ENCODE measurements around the gene WAC.

Gene WAC

GRCh38 chr10:28577506-28577905 lies 44.6 kb downstream of the WAC start:
- H3K36me3 ChIP-seq (ENCODE audit: control insufficient read depth in 1 of 2, insufficient read depth in 2 of 2, low read length in 2 of 2): peaks cover 0 to 11% of the 10 kb centered on the region in 2 donors
- H3K9me3 ChIP-seq (ENCODE audit: control insufficient read depth in 1 of 2, low read length in 2 of 2): no peaks in the 10 kb centered on the region
- no peak overlapping the region for H3K27ac ChIP-seq (ENCODE audit: low read depth, low read length)
- no peak overlapping the region for H3K9ac ChIP-seq (ENCODE audit: low read depth in 1 of 2, low read length in 2 of 2)
- peaks cover 0 to 19% of the 10 kb centered on the region in 2 donors for H3K4me1 ChIP-seq (ENCODE audit: control insufficient read depth in 1 of 2, insufficient read depth in 2 of 2, low read length in 2 of 2)
- no peak overlapping the region for H3K4me3 ChIP-seq (ENCODE audit: low read depth in 1 of 2, low read length in 2 of 2)
- no peaks in the 10 kb centered on the region for H3K27me3 ChIP-seq (ENCODE audit: control insufficient read depth in 1 of 2, insufficient read depth in 2 of 2, low read length in 2 of 2)

- H3K27ac ChIP-seq (ENCODE audit: low read depth, low read length): no peak overlapping the region
- no peak overlapping the region for H3K4me3 ChIP-seq (ENCODE audit: low read depth in 1 of 2, low read length in 2 of 2)
- H3K4me1 ChIP-seq (ENCODE audit: control insufficient read depth in 1 of 2, insufficient read depth in 2 of 2, low read length in 2 of 2): peaks cover 0 to 19% of the 10 kb centered on the region in 2 donors
- peaks cover 0 to 7% of the 10 kb centered on the region in 2 donors for H3K36me3 ChIP-seq (ENCODE audit: control insufficient read depth in 1 of 2, insufficient read depth in 2 of 2, low read length in 2 of 2)
- no peak overlapping the region for H3K9ac ChIP-seq (ENCODE audit: low read depth in 1 of 2, low read length in 2 of 2)
- no peaks in the 10 kb centered on the region for H3K9me3 ChIP-seq (ENCODE audit: control insufficient read depth in 1 of 2, low read length in 2 of 2)
- no peaks in the 10 kb centered on the region for H3K27me3 ChIP-seq (ENCODE audit: control insufficient read depth in 1 of 2, insufficient read depth in 2 of 2, low read length in 2 of 2)
These were observed 45.5 kb downstream of the WAC start for GRCh38 chr10:28578454-28578853.

GRCh38 chr10:28580825-28581224 lies 47.9 kb downstream of the WAC start:
- H3K27ac ChIP-seq (ENCODE audit: low read depth, low read length): no peak overlapping the region
- peaks cover 0 to 23% of the 10 kb centered on the region in 2 donors for H3K4me1 ChIP-seq (ENCODE audit: control insufficient read depth in 1 of 2, insufficient read depth in 2 of 2, low read length in 2 of 2)
- peaks cover 6 to 21% of the 10 kb centered on the region in 2 donors for H3K36me3 ChIP-seq (ENCODE audit: control insufficient read depth in 1 of 2, insufficient read depth in 2 of 2, low read length in 2 of 2)
- no peak overlapping the region for H3K4me3 ChIP-seq (ENCODE audit: low read depth in 1 of 2, low read length in 2 of 2)
- no peak overlapping the region for H3K9ac ChIP-seq (ENCODE audit: low read depth in 1 of 2, low read length in 2 of 2)
- no peaks in the 10 kb centered on the region for H3K9me3 ChIP-seq (ENCODE audit: control insufficient read depth in 1 of 2, low read length in 2 of 2)
- H3K27me3 ChIP-seq (ENCODE audit: control insufficient read depth in 1 of 2, insufficient read depth in 2 of 2, low read length in 2 of 2): no peaks in the 10 kb centered on the region

- peaks cover 6 to 21% of the 10 kb centered on the region in 2 donors for H3K36me3 ChIP-seq (ENCODE audit: control insufficient read depth in 1 of 2, insufficient read depth in 2 of 2, low read length in 2 of 2)
- no peak overlapping the region for H3K9ac ChIP-seq (ENCODE audit: low read depth in 1 of 2, low read length in 2 of 2)
- no peaks in the 10 kb centered on the region for H3K9me3 ChIP-seq (ENCODE audit: control insufficient read depth in 1 of 2, low read length in 2 of 2)
- H3K27ac ChIP-seq (ENCODE audit: low read depth, low read length): no peak overlapping the region
- peaks cover 6 to 27% of the 10 kb centered on the region in 2 donors for H3K4me1 ChIP-seq (ENCODE audit: control insufficient read depth in 1 of 2, insufficient read depth in 2 of 2, low read length in 2 of 2)
- no peak overlapping the region for H3K4me3 ChIP-seq (ENCODE audit: low read depth in 1 of 2, low read length in 2 of 2)
- no peaks in the 10 kb centered on the region for H3K27me3 ChIP-seq (ENCODE audit: control insufficient read depth in 1 of 2, insufficient read depth in 2 of 2, low read length in 2 of 2)
These were observed 49.0 kb downstream of the WAC start for GRCh38 chr10:28581916-28582315.

GRCh38 chr10:28585076-28585475 lies 52.2 kb downstream of the WAC start:
- H3K9me3 ChIP-seq (ENCODE audit: control insufficient read depth in 1 of 2, low read length in 2 of 2): no peaks in the 10 kb centered on the region
- no peaks in the 10 kb centered on the region for H3K27me3 ChIP-seq (ENCODE audit: control insufficient read depth in 1 of 2, insufficient read depth in 2 of 2, low read length in 2 of 2)
- no peak overlapping the region for H3K9ac ChIP-seq (ENCODE audit: low read depth in 1 of 2, low read length in 2 of 2)
- peaks cover 21 to 29% of the 10 kb centered on the region in 2 donors for H3K4me1 ChIP-seq (ENCODE audit: control insufficient read depth in 1 of 2, insufficient read depth in 2 of 2, low read length in 2 of 2)
- H3K27ac ChIP-seq (ENCODE audit: low read depth, low read length): no peak overlapping the region
- H3K4me3 ChIP-seq (ENCODE audit: low read depth in 1 of 2, low read length in 2 of 2): no peak overlapping the region
- peaks cover 6 to 24% of the 10 kb centered on the region in 2 donors for H3K36me3 ChIP-seq (ENCODE audit: control insufficient read depth in 1 of 2, insufficient read depth in 2 of 2, low read length in 2 of 2)

- no peak overlapping the region for H3K4me3 ChIP-seq (ENCODE audit: low read depth in 1 of 2, low read length in 2 of 2)
- peaks cover 10 to 30% of the 10 kb centered on the region in 2 donors for H3K36me3 ChIP-seq (ENCODE audit: control insufficient read depth in 1 of 2, insufficient read depth in 2 of 2, low read length in 2 of 2)
- H3K9me3 ChIP-seq (ENCODE audit: control insufficient read depth in 1 of 2, low read length in 2 of 2): no peaks in the 10 kb centered on the region
- no peaks in the 10 kb centered on the region for H3K27me3 ChIP-seq (ENCODE audit: control insufficient read depth in 1 of 2, insufficient read depth in 2 of 2, low read length in 2 of 2)
- no peak overlapping the region for H3K27ac ChIP-seq (ENCODE audit: low read depth, low read length)
- peaks cover 21 to 27% of the 10 kb centered on the region in 2 donors for H3K4me1 ChIP-seq (ENCODE audit: control insufficient read depth in 1 of 2, insufficient read depth in 2 of 2, low read length in 2 of 2)
- H3K9ac ChIP-seq (ENCODE audit: low read depth in 1 of 2, low read length in 2 of 2): no peak overlapping the region
These were observed 53.3 kb downstream of the WAC start for GRCh38 chr10:28586176-28586575.

GRCh38 chr10:28587270-28587969 lies 54.5 kb downstream of the WAC start:
- Histone ChIP-seq H3K9me3 (ENCODE audit: control insufficient read depth in 1 of 2, low read length in 2 of 2) (no peaks in the 10 kb centered on the region), H3K4me3 (ENCODE audit: low read depth in 1 of 2, low read length in 2 of 2) (peak overlapping the region in 1 of 2 donors; percentile 19), H3K36me3 (ENCODE audit: control insufficient read depth in 1 of 2, insufficient read depth in 2 of 2, low read length in 2 of 2) (peaks cover 13 to 40% of the 10 kb centered on the region in 2 donors), H3K9ac (ENCODE audit: low read depth in 1 of 2, low read length in 2 of 2) (no peak overlapping the region), H3K27ac (ENCODE audit: low read depth, low read length) (no peak overlapping the region), H3K27me3 (ENCODE audit: control insufficient read depth in 1 of 2, insufficient read depth in 2 of 2, low read length in 2 of 2) (no peaks in the 10 kb centered on the region), H3K4me1 (ENCODE audit: control insufficient read depth in 1 of 2, insufficient read depth in 2 of 2, low read length in 2 of 2) (peaks cover 21 to 27% of the 10 kb centered on the region in 2 donors)

- Histone ChIP-seq H3K27me3 (ENCODE audit: control insufficient read depth in 1 of 2, insufficient read depth in 2 of 2, low read length in 2 of 2) (no peaks in the 10 kb centered on the region), H3K36me3 (ENCODE audit: control insufficient read depth in 1 of 2, insufficient read depth in 2 of 2, low read length in 2 of 2) (peaks cover 13 to 45% of the 10 kb centered on the region in 2 donors), H3K27ac (ENCODE audit: low read depth, low read length) (no peak overlapping the region), H3K9me3 (ENCODE audit: control insufficient read depth in 1 of 2, low read length in 2 of 2) (no peaks in the 10 kb centered on the region), H3K4me3 (ENCODE audit: low read depth in 1 of 2, low read length in 2 of 2) (no peak overlapping the region), H3K4me1 (ENCODE audit: control insufficient read depth in 1 of 2, insufficient read depth in 2 of 2, low read length in 2 of 2) (peaks cover 21 to 27% of the 10 kb centered on the region in 2 donors), H3K9ac (ENCODE audit: low read depth in 1 of 2, low read length in 2 of 2) (no peak overlapping the region)
These were observed 55.0 kb downstream of the WAC start for GRCh38 chr10:28587970-28588290.

- Histone ChIP-seq H3K27ac (ENCODE audit: low read depth, low read length) (no peak overlapping the region), H3K9me3 (ENCODE audit: control insufficient read depth in 1 of 2, low read length in 2 of 2) (no peaks in the 10 kb centered on the region), H3K27me3 (ENCODE audit: control insufficient read depth in 1 of 2, insufficient read depth in 2 of 2, low read length in 2 of 2) (no peaks in the 10 kb centered on the region), H3K9ac (ENCODE audit: low read depth in 1 of 2, low read length in 2 of 2) (no peak overlapping the region), H3K36me3 (ENCODE audit: control insufficient read depth in 1 of 2, insufficient read depth in 2 of 2, low read length in 2 of 2) (peaks cover 11 to 40% of the 10 kb centered on the region in 2 donors), H3K4me3 (ENCODE audit: low read depth in 1 of 2, low read length in 2 of 2) (no peak overlapping the region), H3K4me1 (ENCODE audit: control insufficient read depth in 1 of 2, insufficient read depth in 2 of 2, low read length in 2 of 2) (peaks cover 5% of the 10 kb centered on the region in 2 donors)
These were observed 60.0 kb downstream of the WAC start for GRCh38 chr10:28592953-28593352.

- H3K27ac ChIP-seq (ENCODE audit: low read depth, low read length): no peak overlapping the region
- no peaks in the 10 kb centered on the region for H3K4me1 ChIP-seq (ENCODE audit: control insufficient read depth in 1 of 2, insufficient read depth in 2 of 2, low read length in 2 of 2)
- peaks cover 11 to 45% of the 10 kb centered on the region in 2 donors for H3K36me3 ChIP-seq (ENCODE audit: control insufficient read depth in 1 of 2, insufficient read depth in 2 of 2, low read length in 2 of 2)
These were observed 60.9 kb downstream of the WAC start for GRCh38 chr10:28593811-28594210.

More at GRCh38 chr10:28593811-28594210, 60.9 kb downstream of the WAC start:
- Histone ChIP-seq H3K27me3 (ENCODE audit: control insufficient read depth in 1 of 2, insufficient read depth in 2 of 2, low read length in 2 of 2) (no peaks in the 10 kb centered on the region), H3K9ac (ENCODE audit: low read depth in 1 of 2, low read length in 2 of 2) (no peak overlapping the region), H3K4me3 (ENCODE audit: low read depth in 1 of 2, low read length in 2 of 2) (no peak overlapping the region), H3K9me3 (ENCODE audit: control insufficient read depth in 1 of 2, low read length in 2 of 2) (no peaks in the 10 kb centered on the region)
